GM23338 (cell line): Measurements from ENCODE around the gene GKN2. TPM values are rescaled to one million over a fixed set of nuclear protein-coding genes. Genes with fewer than 3 reads are reported as not detected.

Experiments used
- ATAC-seq: fragments of 200-7000 bp; cut with Tn5 transposase; 3 replicates; pipeline ENCODE4 v1.9.1; 2020
- DNase-seq: peaks from one replicate; pipeline ENCODE4 v3.0.0-alpha.2; 2015; ENCODE audit warnings: low spot score
- H2AFZ ChIP-seq: fragments of 200-600 bp; sonication (generic); 2 replicates; pipeline ENCODE4 v1.8.0; 2016; ENCODE audit warnings: antibody characterized with exemption, mild to moderate bottlenecking, moderate library complexity
- H3F3A ChIP-seq: fragments of 200-600 bp; sonication (generic); replicated peaks from 2 replicates; pipeline ENCODE4 v1.8.0; 2017; ENCODE audit warnings: antibody characterized with exemption, mixed run types, low read depth
- H3K27ac ChIP-seq: fragments of 200-600 bp; sonication (generic); 2 replicates; pipeline ENCODE4 v1.6.1; 2016; ENCODE audit warnings: low read depth
- H3K27me3 ChIP-seq: fragments of 200-600 bp; sonication (generic); 2 replicates; pipeline ENCODE4 v1.8.0; 2016; ENCODE audit warnings: mild to moderate bottlenecking, mixed run types, moderate library complexity; ENCODE audit not compliant: insufficient read depth
- H3K36me3 ChIP-seq: fragments of 200-600 bp; sonication (generic); 2 replicates; pipeline ENCODE4 v1.8.0; 2016; ENCODE audit warnings: mild to moderate bottlenecking; ENCODE audit not compliant: insufficient read depth
- H3K4me1 ChIP-seq: fragments of 200-600 bp; sonication (generic); 2 replicates; pipeline ENCODE4 v1.8.0; 2016; ENCODE audit warnings: mild to moderate bottlenecking, moderate library complexity; ENCODE audit not compliant: insufficient read depth
- H3K4me2 ChIP-seq: fragments of 200-600 bp; sonication (generic); 2 replicates; pipeline ENCODE4 v1.7.1; 2017; ENCODE audit warnings: mixed run types
- H3K4me3 ChIP-seq: fragments of 200-600 bp; sonication (generic); 2 replicates; pipeline ENCODE4 v1.6.1; 2016; ENCODE audit warnings: mixed run types
- H3K79me2 ChIP-seq: fragments of 200-600 bp; sonication (generic); replicated peaks from 2 replicates; pipeline ENCODE4 v1.8.0; 2017; ENCODE audit warnings: mild to moderate bottlenecking; ENCODE audit not compliant: insufficient read depth
- H3K9me2 ChIP-seq: fragments of 200-600 bp; sonication (generic); 2 replicates; pipeline ENCODE4 v1.8.0; 2017; ENCODE audit not compliant: insufficient read depth
- H4K20me1 ChIP-seq: fragments of 200-600 bp; sonication (generic); replicated peaks from 2 replicates; pipeline ENCODE4 v1.8.0; 2017; ENCODE audit warnings: mild to moderate bottlenecking; ENCODE audit not compliant: insufficient read depth
- H3K27ac Mint-ChIP-seq: 2 replicates; pipeline ENCODE4 v1.8.0; 2020; ENCODE audit warnings: inconsistent platforms, mild to moderate bottlenecking, moderate library complexity, mixed read lengths
- H3K27me3 Mint-ChIP-seq: 3 replicates; pipeline ENCODE4 v1.8.0; 2022; ENCODE audit warnings: low read depth, mild to moderate bottlenecking, moderate library complexity, mixed read lengths, inconsistent platforms; ENCODE audit not compliant: insufficient read depth, poor library complexity
- H3K36me3 Mint-ChIP-seq: 3 replicates; pipeline ENCODE4 v1.8.0; 2021; ENCODE audit warnings: low read depth, mild to moderate bottlenecking, inconsistent platforms, moderate library complexity, mixed read lengths
- H3K4me1 Mint-ChIP-seq: 3 replicates; pipeline ENCODE4 v1.8.0; 2020; ENCODE audit warnings: mild to moderate bottlenecking, inconsistent platforms, mixed read lengths
- H3K4me3 Mint-ChIP-seq: 3 replicates; pipeline ENCODE4 v1.8.0; 2021; ENCODE audit warnings: moderate library complexity, mild to moderate bottlenecking, inconsistent platforms, mixed read lengths
- H3K9me3 Mint-ChIP-seq: 3 replicates; pipeline ENCODE4 v1.8.0; 2020; ENCODE audit warnings: moderate library complexity, mild to moderate bottlenecking, inconsistent platforms, mixed read lengths
- CREB1 ChIP-seq: fragments of 250-450 bp; sonication (Bioruptor Pico); IDR thresholded peaks from 2 replicates; pipeline ENCODE4 v1.5.0; 2020; ENCODE audit warnings: low read depth, mild to moderate bottlenecking, moderate library complexity
- EZH2 ChIP-seq: fragments of 200-600 bp; sonication (generic); IDR thresholded peaks from one replicate; pipeline ENCODE4 v1.8.0; 2017; ENCODE audit warnings: antibody characterized with exemption, mild to moderate bottlenecking, low read depth; ENCODE audit not compliant: unreplicated experiment
- EZH2phosphoT487 ChIP-seq: fragments of 200-600 bp; sonication (generic); IDR thresholded peaks from one replicate; pipeline ENCODE4 v1.8.1; 2018; ENCODE audit warnings: antibody characterized with exemption; ENCODE audit not compliant: unreplicated experiment
- JUNB ChIP-seq: IDR thresholded peaks from one replicate; pipeline ENCODE4 v1.6.1; 2016; ENCODE audit warnings: antibody characterized with exemption; ENCODE audit not compliant: unreplicated experiment
- NANOG ChIP-seq: IDR thresholded peaks from 2 replicates; pipeline ENCODE4 v1.6.1; 2016; ENCODE audit warnings: antibody characterized with exemption, borderline replicate concordance
- POLR2AphosphoS5 ChIP-seq: IDR thresholded peaks from 2 replicates; pipeline ENCODE4 v1.6.1; 2016; ENCODE audit warnings: antibody characterized with exemption, low read depth
- STAT1 ChIP-seq: IDR thresholded peaks from one replicate; pipeline ENCODE4 v1.6.1; 2016; ENCODE audit warnings: antibody characterized with exemption; ENCODE audit not compliant: unreplicated experiment
- ZNF331 ChIP-seq: fragments of 250-450 bp; sonication (Bioruptor Pico); IDR thresholded peaks from 2 replicates; pipeline ENCODE4 v1.5.0; 2020; ENCODE audit warnings: low read depth, mild to moderate bottlenecking, moderate library complexity
- polyA plus RNA-seq: library from polyadenylated mRNA; unstranded; fragments of >200 nt; fragmentation: Nextera tagmentation; extraction: Ambion mirVana; gene quantifications from 2 replicates; pipeline ENCODE4 v1.2.1, GENCODE V29; 2016
- total RNA-seq: library from RNA; depleted of rRNA; stranded (reverse); fragments of >200 nt; shearing (Covaris generic); gene quantifications from 2 replicates; pipeline ENCODE4 v1.2.3, GENCODE V29; 2014
- TF ChIP-seq, protein P1 (sequence below), 2 experiments: fragments of 200-600 bp in 1 of 2; sonication (generic) in 1 of 2; conservative IDR thresholded peaks; 2 replicates each; pipeline versions ENCODE4 v1.5.1 to v1.6.1; 2016 to 2017; ENCODE audit warnings: antibody characterized with exemption in 2 of 2, low read depth in 2 of 2, mild to moderate bottlenecking in 2 of 2, moderate library complexity in 1 of 2
- TF ChIP-seq, protein P2 (sequence below): fragments of 250-450 bp; sonication (Bioruptor Pico); IDR thresholded peaks from 2 replicates; pipeline ENCODE4 v1.5.0; 2020; ENCODE audit warnings: mild to moderate bottlenecking, moderate library complexity
- TF ChIP-seq, protein P3 (sequence below): IDR thresholded peaks from 2 replicates; pipeline ENCODE4 v1.6.1; 2016; ENCODE audit warnings: antibody characterized with exemption

The GKN2 gene
- total and polyA plus RNA-seq, 2 experiments from 2014 or later = not detected

DNA sequence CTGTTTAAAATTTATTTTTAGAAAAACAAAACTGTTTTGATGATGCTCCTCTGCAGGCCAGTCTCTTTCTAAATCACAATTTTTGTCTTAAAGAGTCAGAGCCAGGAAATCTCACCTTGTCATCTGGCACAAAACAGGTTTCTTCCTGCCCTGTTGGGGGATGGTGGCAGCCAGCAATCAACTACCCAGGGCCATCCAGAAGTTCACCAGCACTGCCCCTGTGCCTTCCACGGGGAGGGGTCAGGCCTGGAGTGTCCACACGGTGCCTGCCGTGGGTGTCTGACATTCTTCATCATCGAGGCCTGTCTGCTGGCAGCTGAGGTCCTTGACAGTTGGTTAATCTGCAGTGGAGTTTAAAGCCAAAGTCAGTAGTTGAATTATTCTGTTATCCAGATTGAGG is 41.4 kb downstream of the GKN2 start:
- TF ChIP-seq, protein P1, sequence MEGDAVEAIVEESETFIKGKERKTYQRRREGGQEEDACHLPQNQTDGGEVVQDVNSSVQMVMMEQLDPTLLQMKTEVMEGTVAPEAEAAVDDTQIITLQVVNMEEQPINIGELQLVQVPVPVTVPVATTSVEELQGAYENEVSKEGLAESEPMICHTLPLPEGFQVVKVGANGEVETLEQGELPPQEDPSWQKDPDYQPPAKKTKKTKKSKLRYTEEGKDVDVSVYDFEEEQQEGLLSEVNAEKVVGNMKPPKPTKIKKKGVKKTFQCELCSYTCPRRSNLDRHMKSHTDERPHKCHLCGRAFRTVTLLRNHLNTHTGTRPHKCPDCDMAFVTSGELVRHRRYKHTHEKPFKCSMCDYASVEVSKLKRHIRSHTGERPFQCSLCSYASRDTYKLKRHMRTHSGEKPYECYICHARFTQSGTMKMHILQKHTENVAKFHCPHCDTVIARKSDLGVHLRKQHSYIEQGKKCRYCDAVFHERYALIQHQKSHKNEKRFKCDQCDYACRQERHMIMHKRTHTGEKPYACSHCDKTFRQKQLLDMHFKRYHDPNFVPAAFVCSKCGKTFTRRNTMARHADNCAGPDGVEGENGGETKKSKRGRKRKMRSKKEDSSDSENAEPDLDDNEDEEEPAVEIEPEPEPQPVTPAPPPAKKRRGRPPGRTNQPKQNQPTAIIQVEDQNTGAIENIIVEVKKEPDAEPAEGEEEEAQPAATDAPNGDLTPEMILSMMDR (conservative IDR thresholded peaks at IDR 0.05; ENCODE audit: low read depth in 2 of 2) = no peak
- TF ChIP-seq STAT1 (no peak), POLR2AphosphoS5 (no peak), EZH2phosphoT487 (no peak), EZH2 (no peak), JUNB (no peak), CREB1 (CRISPR knock-in tag) (no peak), NANOG (no peak), ZNF331 (CRISPR knock-in tag) (no peak)
- TF ChIP-seq, protein P2, sequence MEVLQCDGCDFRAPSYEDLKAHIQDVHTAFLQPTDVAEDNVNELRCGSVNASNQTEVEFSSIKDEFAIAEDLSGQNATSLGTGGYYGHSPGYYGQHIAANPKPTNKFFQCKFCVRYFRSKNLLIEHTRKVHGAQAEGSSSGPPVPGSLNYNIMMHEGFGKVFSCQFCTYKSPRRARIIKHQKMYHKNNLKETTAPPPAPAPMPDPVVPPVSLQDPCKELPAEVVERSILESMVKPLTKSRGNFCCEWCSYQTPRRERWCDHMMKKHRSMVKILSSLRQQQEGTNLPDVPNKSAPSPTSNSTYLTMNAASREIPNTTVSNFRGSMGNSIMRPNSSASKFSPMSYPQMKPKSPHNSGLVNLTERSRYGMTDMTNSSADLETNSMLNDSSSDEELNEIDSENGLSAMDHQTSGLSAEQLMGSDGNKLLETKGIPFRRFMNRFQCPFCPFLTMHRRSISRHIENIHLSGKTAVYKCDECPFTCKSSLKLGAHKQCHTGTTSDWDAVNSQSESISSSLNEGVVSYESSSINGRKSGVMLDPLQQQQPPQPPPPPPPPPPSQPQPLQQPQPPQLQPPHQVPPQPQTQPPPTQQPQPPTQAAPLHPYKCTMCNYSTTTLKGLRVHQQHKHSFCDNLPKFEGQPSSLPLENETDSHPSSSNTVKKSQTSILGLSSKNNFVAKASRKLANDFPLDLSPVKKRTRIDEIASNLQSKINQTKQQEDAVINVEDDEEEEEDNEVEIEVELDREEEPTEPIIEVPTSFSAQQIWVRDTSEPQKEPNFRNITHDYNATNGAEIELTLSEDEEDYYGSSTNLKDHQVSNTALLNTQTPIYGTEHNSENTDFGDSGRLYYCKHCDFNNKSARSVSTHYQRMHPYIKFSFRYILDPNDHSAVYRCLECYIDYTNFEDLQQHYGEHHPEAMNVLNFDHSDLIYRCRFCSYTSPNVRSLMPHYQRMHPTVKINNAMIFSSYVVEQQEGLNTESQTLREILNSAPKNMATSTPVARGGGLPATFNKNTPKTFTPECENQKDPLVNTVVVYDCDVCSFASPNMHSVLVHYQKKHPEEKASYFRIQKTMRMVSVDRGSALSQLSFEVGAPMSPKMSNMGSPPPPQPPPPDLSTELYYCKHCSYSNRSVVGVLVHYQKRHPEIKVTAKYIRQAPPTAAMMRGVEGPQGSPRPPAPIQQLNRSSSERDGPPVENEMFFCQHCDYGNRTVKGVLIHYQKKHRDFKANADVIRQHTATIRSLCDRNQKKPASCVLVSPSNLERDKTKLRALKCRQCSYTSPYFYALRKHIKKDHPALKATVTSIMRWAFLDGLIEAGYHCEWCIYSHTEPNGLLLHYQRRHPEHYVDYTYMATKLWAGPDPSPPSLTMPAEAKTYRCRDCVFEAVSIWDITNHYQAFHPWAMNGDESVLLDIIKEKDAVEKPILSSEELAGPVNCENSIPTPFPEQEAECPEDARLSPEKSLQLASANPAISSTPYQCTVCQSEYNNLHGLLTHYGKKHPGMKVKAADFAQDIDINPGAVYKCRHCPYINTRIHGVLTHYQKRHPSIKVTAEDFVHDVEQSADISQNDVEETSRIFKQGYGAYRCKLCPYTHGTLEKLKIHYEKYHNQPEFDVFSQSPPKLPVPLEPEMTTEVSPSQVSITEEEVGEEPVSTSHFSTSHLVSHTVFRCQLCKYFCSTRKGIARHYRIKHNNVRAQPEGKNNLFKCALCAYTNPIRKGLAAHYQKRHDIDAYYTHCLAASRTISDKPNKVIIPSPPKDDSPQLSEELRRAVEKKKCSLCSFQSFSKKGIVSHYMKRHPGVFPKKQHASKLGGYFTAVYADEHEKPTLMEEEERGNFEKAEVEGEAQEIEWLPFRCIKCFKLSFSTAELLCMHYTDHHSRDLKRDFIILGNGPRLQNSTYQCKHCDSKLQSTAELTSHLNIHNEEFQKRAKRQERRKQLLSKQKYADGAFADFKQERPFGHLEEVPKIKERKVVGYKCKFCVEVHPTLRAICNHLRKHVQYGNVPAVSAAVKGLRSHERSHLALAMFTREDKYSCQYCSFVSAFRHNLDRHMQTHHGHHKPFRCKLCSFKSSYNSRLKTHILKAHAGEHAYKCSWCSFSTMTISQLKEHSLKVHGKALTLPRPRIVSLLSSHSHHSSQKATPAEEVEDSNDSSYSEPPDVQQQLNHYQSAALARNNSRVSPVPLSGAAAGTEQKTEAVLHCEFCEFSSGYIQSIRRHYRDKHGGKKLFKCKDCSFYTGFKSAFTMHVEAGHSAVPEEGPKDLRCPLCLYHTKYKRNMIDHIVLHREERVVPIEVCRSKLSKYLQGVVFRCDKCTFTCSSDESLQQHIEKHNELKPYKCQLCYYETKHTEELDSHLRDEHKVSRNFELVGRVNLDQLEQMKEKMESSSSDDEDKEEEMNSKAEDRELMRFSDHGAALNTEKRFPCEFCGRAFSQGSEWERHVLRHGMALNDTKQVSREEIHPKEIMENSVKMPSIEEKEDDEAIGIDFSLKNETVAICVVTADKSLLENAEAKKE = no peak
- TF ChIP-seq, protein P3, sequence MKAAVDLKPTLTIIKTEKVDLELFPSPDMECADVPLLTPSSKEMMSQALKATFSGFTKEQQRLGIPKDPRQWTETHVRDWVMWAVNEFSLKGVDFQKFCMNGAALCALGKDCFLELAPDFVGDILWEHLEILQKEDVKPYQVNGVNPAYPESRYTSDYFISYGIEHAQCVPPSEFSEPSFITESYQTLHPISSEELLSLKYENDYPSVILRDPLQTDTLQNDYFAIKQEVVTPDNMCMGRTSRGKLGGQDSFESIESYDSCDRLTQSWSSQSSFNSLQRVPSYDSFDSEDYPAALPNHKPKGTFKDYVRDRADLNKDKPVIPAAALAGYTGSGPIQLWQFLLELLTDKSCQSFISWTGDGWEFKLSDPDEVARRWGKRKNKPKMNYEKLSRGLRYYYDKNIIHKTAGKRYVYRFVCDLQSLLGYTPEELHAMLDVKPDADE = no peak
- peak; percentile 58 for ATAC-seq
- no peaks in the 10 kb centered on the region for H3K79me2 ChIP-seq
- no peaks in the 10 kb centered on the region for H4K20me1 ChIP-seq
- no peaks in the 10 kb centered on the region for H3F3A ChIP-seq
- no peaks in the 10 kb centered on the region; the same call in 2 of the 3 replicates for H3K36me3 Mint-ChIP-seq
- peaks cover 15% of the 10 kb centered on the region for H3K4me1 Mint-ChIP-seq
- H3K27ac ChIP-seq = no peak overlapping the region
- no peak overlapping the region; the same call in 2 of the 3 replicates for H3K4me3 Mint-ChIP-seq
- no peak overlapping the region for H2AFZ ChIP-seq
- H3K9me2 ChIP-seq = peaks cover 8% of the 10 kb centered on the region; the same call in 1 of the 2 replicates
- H3K27me3 Mint-ChIP-seq = peaks cover 4% of the 10 kb centered on the region
- H3K9me3 Mint-ChIP-seq = no peaks in the 10 kb centered on the region
- 0 out of 2 replicates have a peak overlapping the region, but pooled peaks have one; percentile 29 for H3K27ac Mint-ChIP-seq
- no peaks in the 10 kb centered on the region for H3K36me3 ChIP-seq
- peaks cover 15% of the 10 kb centered on the region for H3K4me1 ChIP-seq
- DNase-seq = peak; percentile 28
- peak overlapping the region; percentile 65 for H3K4me2 ChIP-seq
- H3K27me3 ChIP-seq = no peaks in the 10 kb centered on the region
- H3K4me3 ChIP-seq = no peak overlapping the region
